GM23338 (cell line): ENCODE results near the gene GALNT16.

ENCODE experiments used
- CREB1 ChIP-seq: fragments of 250-450 bp; sonication (Bioruptor Pico); IDR thresholded peaks from 2 replicates; pipeline ENCODE4 v1.5.0; 2020; ENCODE audit warnings: low read depth, mild to moderate bottlenecking, moderate library complexity
- EZH2 ChIP-seq: fragments of 200-600 bp; sonication (generic); IDR thresholded peaks from one replicate; pipeline ENCODE4 v1.8.0; 2017; ENCODE audit warnings: antibody characterized with exemption, mild to moderate bottlenecking, low read depth; ENCODE audit not compliant: unreplicated experiment
- EZH2phosphoT487 ChIP-seq: fragments of 200-600 bp; sonication (generic); IDR thresholded peaks from one replicate; pipeline ENCODE4 v1.8.1; 2018; ENCODE audit warnings: antibody characterized with exemption; ENCODE audit not compliant: unreplicated experiment
- JUNB ChIP-seq: IDR thresholded peaks from one replicate; pipeline ENCODE4 v1.6.1; 2016; ENCODE audit warnings: antibody characterized with exemption; ENCODE audit not compliant: unreplicated experiment
- NANOG ChIP-seq: IDR thresholded peaks from 2 replicates; pipeline ENCODE4 v1.6.1; 2016; ENCODE audit warnings: antibody characterized with exemption, borderline replicate concordance
- POLR2AphosphoS5 ChIP-seq: IDR thresholded peaks from 2 replicates; pipeline ENCODE4 v1.6.1; 2016; ENCODE audit warnings: antibody characterized with exemption, low read depth
- TF ChIP-seq, protein P1 (sequence below), 2 experiments: fragments of 200-600 bp in 1 of 2; sonication (generic) in 1 of 2; conservative IDR thresholded peaks; 2 replicates each; pipeline versions ENCODE4 v1.5.1 to v1.6.1; 2016 to 2017; ENCODE audit warnings: antibody characterized with exemption in 2 of 2, low read depth in 2 of 2, mild to moderate bottlenecking in 2 of 2, moderate library complexity in 1 of 2
- TF ChIP-seq, protein P2 (sequence below): IDR thresholded peaks from 2 replicates; pipeline ENCODE4 v1.6.1; 2016; ENCODE audit warnings: antibody characterized with exemption
- TF ChIP-seq, protein P3 (sequence below): fragments of 250-450 bp; sonication (Bioruptor Pico); IDR thresholded peaks from 2 replicates; pipeline ENCODE4 v1.5.0; 2020; ENCODE audit warnings: mild to moderate bottlenecking, moderate library complexity
- TF ChIP-seq, protein P4 (sequence below): IDR thresholded peaks from one replicate; pipeline ENCODE4 v1.6.1; 2018; ENCODE audit warnings: antibody characterized with exemption; ENCODE audit not compliant: unreplicated experiment

DNA sequence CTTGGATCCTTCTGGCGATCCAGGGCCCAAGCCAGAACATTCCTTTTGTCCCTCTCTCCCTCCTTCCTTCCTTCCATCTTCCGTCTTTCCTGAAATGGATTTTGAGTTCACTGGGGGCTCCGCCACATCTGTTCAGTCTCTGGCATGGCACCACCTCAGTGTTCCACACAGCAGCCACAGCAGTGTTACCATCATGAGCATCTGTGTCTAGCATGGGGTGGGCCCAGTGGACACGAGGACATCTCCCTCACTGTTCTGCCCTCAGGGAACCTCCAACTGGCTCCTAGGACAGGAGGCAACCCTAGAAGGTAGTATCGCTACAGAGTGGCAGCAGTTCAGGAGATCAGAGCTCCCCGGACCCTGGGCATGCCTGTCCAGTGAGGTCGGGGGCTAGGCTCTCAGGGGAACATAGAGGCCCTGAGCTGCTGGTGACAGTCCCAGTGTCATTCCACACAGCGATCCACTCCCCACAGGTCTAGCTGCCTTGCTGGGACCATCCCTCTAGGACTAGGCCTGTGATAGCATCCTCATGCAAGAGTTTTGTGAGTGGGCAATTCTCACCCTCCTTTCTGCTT lies 59.0 kb downstream of the GALNT16 start:
- no peak for TF ChIP-seq POLR2AphosphoS5
- no peak for TF ChIP-seq CREB1 (CRISPR knock-in tag)
- TF ChIP-seq, protein P1, sequence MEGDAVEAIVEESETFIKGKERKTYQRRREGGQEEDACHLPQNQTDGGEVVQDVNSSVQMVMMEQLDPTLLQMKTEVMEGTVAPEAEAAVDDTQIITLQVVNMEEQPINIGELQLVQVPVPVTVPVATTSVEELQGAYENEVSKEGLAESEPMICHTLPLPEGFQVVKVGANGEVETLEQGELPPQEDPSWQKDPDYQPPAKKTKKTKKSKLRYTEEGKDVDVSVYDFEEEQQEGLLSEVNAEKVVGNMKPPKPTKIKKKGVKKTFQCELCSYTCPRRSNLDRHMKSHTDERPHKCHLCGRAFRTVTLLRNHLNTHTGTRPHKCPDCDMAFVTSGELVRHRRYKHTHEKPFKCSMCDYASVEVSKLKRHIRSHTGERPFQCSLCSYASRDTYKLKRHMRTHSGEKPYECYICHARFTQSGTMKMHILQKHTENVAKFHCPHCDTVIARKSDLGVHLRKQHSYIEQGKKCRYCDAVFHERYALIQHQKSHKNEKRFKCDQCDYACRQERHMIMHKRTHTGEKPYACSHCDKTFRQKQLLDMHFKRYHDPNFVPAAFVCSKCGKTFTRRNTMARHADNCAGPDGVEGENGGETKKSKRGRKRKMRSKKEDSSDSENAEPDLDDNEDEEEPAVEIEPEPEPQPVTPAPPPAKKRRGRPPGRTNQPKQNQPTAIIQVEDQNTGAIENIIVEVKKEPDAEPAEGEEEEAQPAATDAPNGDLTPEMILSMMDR (conservative IDR thresholded peaks at IDR 0.05; ENCODE audit: low read depth in 2 of 2), result no peak
- TF ChIP-seq JUNB, result no peak
- TF ChIP-seq NANOG, result no peak
- TF ChIP-seq EZH2, result no peak
- TF ChIP-seq, protein P2, sequence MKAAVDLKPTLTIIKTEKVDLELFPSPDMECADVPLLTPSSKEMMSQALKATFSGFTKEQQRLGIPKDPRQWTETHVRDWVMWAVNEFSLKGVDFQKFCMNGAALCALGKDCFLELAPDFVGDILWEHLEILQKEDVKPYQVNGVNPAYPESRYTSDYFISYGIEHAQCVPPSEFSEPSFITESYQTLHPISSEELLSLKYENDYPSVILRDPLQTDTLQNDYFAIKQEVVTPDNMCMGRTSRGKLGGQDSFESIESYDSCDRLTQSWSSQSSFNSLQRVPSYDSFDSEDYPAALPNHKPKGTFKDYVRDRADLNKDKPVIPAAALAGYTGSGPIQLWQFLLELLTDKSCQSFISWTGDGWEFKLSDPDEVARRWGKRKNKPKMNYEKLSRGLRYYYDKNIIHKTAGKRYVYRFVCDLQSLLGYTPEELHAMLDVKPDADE, result no peak
- TF ChIP-seq, protein P3, sequence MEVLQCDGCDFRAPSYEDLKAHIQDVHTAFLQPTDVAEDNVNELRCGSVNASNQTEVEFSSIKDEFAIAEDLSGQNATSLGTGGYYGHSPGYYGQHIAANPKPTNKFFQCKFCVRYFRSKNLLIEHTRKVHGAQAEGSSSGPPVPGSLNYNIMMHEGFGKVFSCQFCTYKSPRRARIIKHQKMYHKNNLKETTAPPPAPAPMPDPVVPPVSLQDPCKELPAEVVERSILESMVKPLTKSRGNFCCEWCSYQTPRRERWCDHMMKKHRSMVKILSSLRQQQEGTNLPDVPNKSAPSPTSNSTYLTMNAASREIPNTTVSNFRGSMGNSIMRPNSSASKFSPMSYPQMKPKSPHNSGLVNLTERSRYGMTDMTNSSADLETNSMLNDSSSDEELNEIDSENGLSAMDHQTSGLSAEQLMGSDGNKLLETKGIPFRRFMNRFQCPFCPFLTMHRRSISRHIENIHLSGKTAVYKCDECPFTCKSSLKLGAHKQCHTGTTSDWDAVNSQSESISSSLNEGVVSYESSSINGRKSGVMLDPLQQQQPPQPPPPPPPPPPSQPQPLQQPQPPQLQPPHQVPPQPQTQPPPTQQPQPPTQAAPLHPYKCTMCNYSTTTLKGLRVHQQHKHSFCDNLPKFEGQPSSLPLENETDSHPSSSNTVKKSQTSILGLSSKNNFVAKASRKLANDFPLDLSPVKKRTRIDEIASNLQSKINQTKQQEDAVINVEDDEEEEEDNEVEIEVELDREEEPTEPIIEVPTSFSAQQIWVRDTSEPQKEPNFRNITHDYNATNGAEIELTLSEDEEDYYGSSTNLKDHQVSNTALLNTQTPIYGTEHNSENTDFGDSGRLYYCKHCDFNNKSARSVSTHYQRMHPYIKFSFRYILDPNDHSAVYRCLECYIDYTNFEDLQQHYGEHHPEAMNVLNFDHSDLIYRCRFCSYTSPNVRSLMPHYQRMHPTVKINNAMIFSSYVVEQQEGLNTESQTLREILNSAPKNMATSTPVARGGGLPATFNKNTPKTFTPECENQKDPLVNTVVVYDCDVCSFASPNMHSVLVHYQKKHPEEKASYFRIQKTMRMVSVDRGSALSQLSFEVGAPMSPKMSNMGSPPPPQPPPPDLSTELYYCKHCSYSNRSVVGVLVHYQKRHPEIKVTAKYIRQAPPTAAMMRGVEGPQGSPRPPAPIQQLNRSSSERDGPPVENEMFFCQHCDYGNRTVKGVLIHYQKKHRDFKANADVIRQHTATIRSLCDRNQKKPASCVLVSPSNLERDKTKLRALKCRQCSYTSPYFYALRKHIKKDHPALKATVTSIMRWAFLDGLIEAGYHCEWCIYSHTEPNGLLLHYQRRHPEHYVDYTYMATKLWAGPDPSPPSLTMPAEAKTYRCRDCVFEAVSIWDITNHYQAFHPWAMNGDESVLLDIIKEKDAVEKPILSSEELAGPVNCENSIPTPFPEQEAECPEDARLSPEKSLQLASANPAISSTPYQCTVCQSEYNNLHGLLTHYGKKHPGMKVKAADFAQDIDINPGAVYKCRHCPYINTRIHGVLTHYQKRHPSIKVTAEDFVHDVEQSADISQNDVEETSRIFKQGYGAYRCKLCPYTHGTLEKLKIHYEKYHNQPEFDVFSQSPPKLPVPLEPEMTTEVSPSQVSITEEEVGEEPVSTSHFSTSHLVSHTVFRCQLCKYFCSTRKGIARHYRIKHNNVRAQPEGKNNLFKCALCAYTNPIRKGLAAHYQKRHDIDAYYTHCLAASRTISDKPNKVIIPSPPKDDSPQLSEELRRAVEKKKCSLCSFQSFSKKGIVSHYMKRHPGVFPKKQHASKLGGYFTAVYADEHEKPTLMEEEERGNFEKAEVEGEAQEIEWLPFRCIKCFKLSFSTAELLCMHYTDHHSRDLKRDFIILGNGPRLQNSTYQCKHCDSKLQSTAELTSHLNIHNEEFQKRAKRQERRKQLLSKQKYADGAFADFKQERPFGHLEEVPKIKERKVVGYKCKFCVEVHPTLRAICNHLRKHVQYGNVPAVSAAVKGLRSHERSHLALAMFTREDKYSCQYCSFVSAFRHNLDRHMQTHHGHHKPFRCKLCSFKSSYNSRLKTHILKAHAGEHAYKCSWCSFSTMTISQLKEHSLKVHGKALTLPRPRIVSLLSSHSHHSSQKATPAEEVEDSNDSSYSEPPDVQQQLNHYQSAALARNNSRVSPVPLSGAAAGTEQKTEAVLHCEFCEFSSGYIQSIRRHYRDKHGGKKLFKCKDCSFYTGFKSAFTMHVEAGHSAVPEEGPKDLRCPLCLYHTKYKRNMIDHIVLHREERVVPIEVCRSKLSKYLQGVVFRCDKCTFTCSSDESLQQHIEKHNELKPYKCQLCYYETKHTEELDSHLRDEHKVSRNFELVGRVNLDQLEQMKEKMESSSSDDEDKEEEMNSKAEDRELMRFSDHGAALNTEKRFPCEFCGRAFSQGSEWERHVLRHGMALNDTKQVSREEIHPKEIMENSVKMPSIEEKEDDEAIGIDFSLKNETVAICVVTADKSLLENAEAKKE (CRISPR knock-in tag), result no peak
- no peak for TF ChIP-seq EZH2phosphoT487
- TF ChIP-seq, protein P4, sequence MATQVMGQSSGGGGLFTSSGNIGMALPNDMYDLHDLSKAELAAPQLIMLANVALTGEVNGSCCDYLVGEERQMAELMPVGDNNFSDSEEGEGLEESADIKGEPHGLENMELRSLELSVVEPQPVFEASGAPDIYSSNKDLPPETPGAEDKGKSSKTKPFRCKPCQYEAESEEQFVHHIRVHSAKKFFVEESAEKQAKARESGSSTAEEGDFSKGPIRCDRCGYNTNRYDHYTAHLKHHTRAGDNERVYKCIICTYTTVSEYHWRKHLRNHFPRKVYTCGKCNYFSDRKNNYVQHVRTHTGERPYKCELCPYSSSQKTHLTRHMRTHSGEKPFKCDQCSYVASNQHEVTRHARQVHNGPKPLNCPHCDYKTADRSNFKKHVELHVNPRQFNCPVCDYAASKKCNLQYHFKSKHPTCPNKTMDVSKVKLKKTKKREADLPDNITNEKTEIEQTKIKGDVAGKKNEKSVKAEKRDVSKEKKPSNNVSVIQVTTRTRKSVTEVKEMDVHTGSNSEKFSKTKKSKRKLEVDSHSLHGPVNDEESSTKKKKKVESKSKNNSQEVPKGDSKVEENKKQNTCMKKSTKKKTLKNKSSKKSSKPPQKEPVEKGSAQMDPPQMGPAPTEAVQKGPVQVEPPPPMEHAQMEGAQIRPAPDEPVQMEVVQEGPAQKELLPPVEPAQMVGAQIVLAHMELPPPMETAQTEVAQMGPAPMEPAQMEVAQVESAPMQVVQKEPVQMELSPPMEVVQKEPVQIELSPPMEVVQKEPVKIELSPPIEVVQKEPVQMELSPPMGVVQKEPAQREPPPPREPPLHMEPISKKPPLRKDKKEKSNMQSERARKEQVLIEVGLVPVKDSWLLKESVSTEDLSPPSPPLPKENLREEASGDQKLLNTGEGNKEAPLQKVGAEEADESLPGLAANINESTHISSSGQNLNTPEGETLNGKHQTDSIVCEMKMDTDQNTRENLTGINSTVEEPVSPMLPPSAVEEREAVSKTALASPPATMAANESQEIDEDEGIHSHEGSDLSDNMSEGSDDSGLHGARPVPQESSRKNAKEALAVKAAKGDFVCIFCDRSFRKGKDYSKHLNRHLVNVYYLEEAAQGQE, result no peak
